ENCODE results near the gene FIBCD1.

DNA sequence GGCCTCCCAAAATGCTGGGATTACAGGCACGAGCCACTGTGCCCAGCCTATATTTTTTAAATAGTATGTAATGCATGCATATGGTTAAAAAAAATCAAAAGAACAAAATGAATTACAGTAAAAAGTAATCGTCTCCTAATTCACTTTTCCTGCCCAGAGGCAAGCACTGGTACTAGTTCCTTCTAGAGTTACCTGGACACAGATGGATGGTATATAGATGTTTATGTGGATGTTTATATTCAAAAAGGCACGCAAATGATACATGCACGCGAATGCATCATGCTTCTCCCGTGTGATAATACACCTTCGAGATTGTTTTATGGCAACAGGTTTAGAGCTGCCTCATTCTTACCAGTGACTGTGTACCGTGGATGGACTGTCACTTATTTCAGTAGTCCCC, 82.6 kb downstream of the FIBCD1 start:
- TF ChIP-seq, protein P1, sequence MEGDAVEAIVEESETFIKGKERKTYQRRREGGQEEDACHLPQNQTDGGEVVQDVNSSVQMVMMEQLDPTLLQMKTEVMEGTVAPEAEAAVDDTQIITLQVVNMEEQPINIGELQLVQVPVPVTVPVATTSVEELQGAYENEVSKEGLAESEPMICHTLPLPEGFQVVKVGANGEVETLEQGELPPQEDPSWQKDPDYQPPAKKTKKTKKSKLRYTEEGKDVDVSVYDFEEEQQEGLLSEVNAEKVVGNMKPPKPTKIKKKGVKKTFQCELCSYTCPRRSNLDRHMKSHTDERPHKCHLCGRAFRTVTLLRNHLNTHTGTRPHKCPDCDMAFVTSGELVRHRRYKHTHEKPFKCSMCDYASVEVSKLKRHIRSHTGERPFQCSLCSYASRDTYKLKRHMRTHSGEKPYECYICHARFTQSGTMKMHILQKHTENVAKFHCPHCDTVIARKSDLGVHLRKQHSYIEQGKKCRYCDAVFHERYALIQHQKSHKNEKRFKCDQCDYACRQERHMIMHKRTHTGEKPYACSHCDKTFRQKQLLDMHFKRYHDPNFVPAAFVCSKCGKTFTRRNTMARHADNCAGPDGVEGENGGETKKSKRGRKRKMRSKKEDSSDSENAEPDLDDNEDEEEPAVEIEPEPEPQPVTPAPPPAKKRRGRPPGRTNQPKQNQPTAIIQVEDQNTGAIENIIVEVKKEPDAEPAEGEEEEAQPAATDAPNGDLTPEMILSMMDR (IDR thresholded peaks at IDR 0.05; ENCODE audit: insufficient read depth, low read depth, low read length): no peak
- TF ChIP-seq EZH2 (IDR thresholded peaks at IDR 0.05; ENCODE audit: insufficient read depth, low read length): no peak

All from astrocyte (in vitro differentiated cells and primary cell).